GM21447 (cell line): ENCODE measurements around the gene MAML2.

Source experiments
- ATAC-seq: cut with Tn5 transposase; IDR thresholded peaks from one replicate; pipeline ENCODE4 v1.9.1; 2021; ENCODE audit not compliant: unreplicated experiment

The MAML2 gene

GRCh38 chr11:95994329-95994728, 348.7 kb downstream of the MAML2 start:
- ATAC-seq: no peak

GRCh38 chr11:95993438-95994298, 349.3 kb downstream of the MAML2 start:
- ATAC-seq: no peak

- no peak for ATAC-seq
These were observed 351.4 kb downstream of the MAML2 start for GRCh38 chr11:95991545-95991944.

- ATAC-seq: no peak
These were observed 351.9 kb downstream of the MAML2 start for GRCh38 chr11:95991101-95991500.

GRCh38 chr11:95989780-95990179, 353.2 kb downstream of the MAML2 start:
- ATAC-seq: no peak

- no peak for ATAC-seq
These were observed 353.9 kb downstream of the MAML2 start for GRCh38 chr11:95989076-95989605.

GRCh38 chr11:95985174-95985808, 357.7 kb downstream of the MAML2 start:
- ATAC-seq: no peak

- ATAC-seq: no peak
These were observed 358.9 kb downstream of the MAML2 start for GRCh38 chr11:95984072-95984471.

GRCh38 chr11:95977534-95978174, 365.3 kb downstream of the MAML2 start:
- ATAC-seq: no peak

GRCh38 chr11:95976550-95976949, 366.4 kb downstream of the MAML2 start:
- no peak for ATAC-seq

- ATAC-seq: no peak
These were observed 367.7 kb downstream of the MAML2 start for GRCh38 chr11:95975343-95975742.

GRCh38 chr11:95972060-95972459, 370.9 kb downstream of the MAML2 start:
- no peak for ATAC-seq

- ATAC-seq: no peak
These were observed 374.4 kb downstream of the MAML2 start for GRCh38 chr11:95968585-95968984.

- ATAC-seq: no peak
These were observed 378.7 kb downstream of the MAML2 start for GRCh38 chr11:95964281-95964680.

GRCh38 chr11:95961758-95962157, 381.2 kb downstream of the MAML2 start:
- no peak for ATAC-seq

GRCh38 chr11:95950905-95951304, 392.1 kb downstream of the MAML2 start:
- no peak for ATAC-seq

GRCh38 chr11:95948637-95949036, 394.4 kb downstream of the MAML2 start:
- ATAC-seq: no peak

GRCh38 chr11:95944623-95945022, 398.4 kb downstream of the MAML2 start:
- ATAC-seq: no peak

GRCh38 chr11:95943546-95943945, 399.4 kb downstream of the MAML2 start:
- no peak for ATAC-seq

- no peak for ATAC-seq
These were observed 403.9 kb downstream of the MAML2 start for GRCh38 chr11:95939091-95939490.

GRCh38 chr11:95937358-95937757, 405.6 kb downstream of the MAML2 start:
- ATAC-seq: no peak

GRCh38 chr11:95933594-95933993, 409.4 kb downstream of the MAML2 start:
- no peak for ATAC-seq
